Bone marrow (tissue), 2 donors: Measurements from ENCODE around the gene BCL11A.

Source experiments
- DNase-seq, 2 donors: peaks; one replicate each; lab custom pipeline; 2025; lab: John Stamatoyannopoulos, UW

The BCL11A gene

GRCh38 chr2:60485550-60485949, 67.9 kb downstream of the BCL11A start:
- no peak for DNase-seq

- DNase-seq = no peak
Observed at GRCh38 chr2:60485055-60485454, 68.4 kb downstream of the BCL11A start.

- DNase-seq = peak; percentile 21
Observed at GRCh38 chr2:60484133-60484645, 69.3 kb downstream of the BCL11A start.

- no peak for DNase-seq
Observed at GRCh38 chr2:60483401-60483800, 70.1 kb downstream of the BCL11A start.

GRCh38 chr2:60482222-60482621, 71.2 kb downstream of the BCL11A start:
- DNase-seq = no peak

GRCh38 chr2:60481257-60481656, 72.2 kb downstream of the BCL11A start:
- DNase-seq = no peak

- DNase-seq = no peak
Observed at GRCh38 chr2:60480089-60480773, 73.2 kb downstream of the BCL11A start.

- DNase-seq = no peak
Observed at GRCh38 chr2:60479226-60480088, 74.0 kb downstream of the BCL11A start.

GRCh38 chr2:60478660-60479059, 74.8 kb downstream of the BCL11A start:
- no peak for DNase-seq

- DNase-seq = no peak
Observed at GRCh38 chr2:60476206-60476954, 77.1 kb downstream of the BCL11A start.

GRCh38 chr2:60475123-60475830, 78.2 kb downstream of the BCL11A start:
- DNase-seq = no peak

GRCh38 chr2:60474301-60474700, 79.2 kb downstream of the BCL11A start:
- DNase-seq = no peak

- DNase-seq = no peak
Observed at GRCh38 chr2:60473546-60473945, 79.9 kb downstream of the BCL11A start.

GRCh38 chr2:60472663-60473289, 80.7 kb downstream of the BCL11A start:
- DNase-seq = no peak

- no peak for DNase-seq
Observed at GRCh38 chr2:60472041-60472440, 81.4 kb downstream of the BCL11A start.

GRCh38 chr2:60470340-60470739, 83.1 kb downstream of the BCL11A start:
- no peak for DNase-seq

- DNase-seq = no peak
Observed at GRCh38 chr2:60469536-60470317, 83.7 kb downstream of the BCL11A start.

- DNase-seq = no peak
Observed at GRCh38 chr2:60468382-60469085, 84.9 kb downstream of the BCL11A start.

GRCh38 chr2:60466161-60466702, 87.2 kb downstream of the BCL11A start:
- DNase-seq = no peak

GRCh38 chr2:60465736-60466135, 87.7 kb downstream of the BCL11A start:
- DNase-seq = no peak
